Lower leg skin (tissue), 4 donors: ENCODE measurements around the gene CTRL. TPM values are rescaled to one million over a fixed set of nuclear protein-coding genes. Genes with fewer than 3 reads are reported as not detected.
"Not testable (repeated sequence)": the region's sequence is repeated elsewhere in the genome, so short reads cannot be mapped to it uniquely, and the experiment has no call there.

Source experiments
- DNase-seq, 2 donors: peaks; one replicate each; pipeline ENCODE4 v3.0.0-alpha.2; 2019; ENCODE audit warnings: low spot score in 2 of 2
- H3K4me3 ChIP-seq: fragments of 200-600 bp; sonication (generic); 2 replicates; pipeline ENCODE4 v1.5.1; 2017; ENCODE audit warnings: mild to moderate bottlenecking, low read depth; ENCODE audit not compliant: poor library complexity, severe bottlenecking
- CTCF ChIP-seq, 3 donors: fragments of 450-650 bp; IDR thresholded peaks; one replicate each; pipeline ENCODE4 v1.5.1; 2016; ENCODE audit warnings: antibody characterized with exemption in 3 of 3, mild to moderate bottlenecking in 3 of 3, moderate library complexity in 2 of 3
- POLR2A ChIP-seq, 2 donors: fragments of 450-650 bp; IDR thresholded peaks; one replicate each; pipeline ENCODE4 v1.6.1; 2016 to 2017; ENCODE audit warnings: antibody characterized with exemption in 2 of 2, mild to moderate bottlenecking in 1 of 2, moderate library complexity in 1 of 2
- WGBS, 2 donors: methylation state at CpG; one replicate each; pipeline ENCODE4 v1.1.5; 2018; 5-methylcytosine and 5-hydroxymethylcytosine counted together
- intact Hi-C: fragments of 100-400 bp; cut with DNase I; formaldehyde crosslinking; loops from one replicate; pipeline ENCODE4 v1.15.0; 2023; ENCODE audit warnings: low total_unique reads
- total RNA-seq, 4 donors: library from RNA; depleted of rRNA; stranded (reverse); fragments of >200 nt; gene quantifications; one replicate each; pipeline ENCODE4 v1.1.0, GENCODE V29; 2016

CTRL gene
- total RNA-seq, 4 donors from 2014 or later, result 0.84 to 1.7 TPM; not detected in 2

GRCh38 chr16:67922221-67922620, 9.4 kb downstream of the CTRL start:
- 62 to 65% methylated on average over 5 of the region's 5 CpGs for whole genome bisulfite sequencing, 2 donors
- DNase-seq, result no peak
- no peak overlapping the region for H3K4me3 ChIP-seq
- intact Hi-C loops, result loop anchor here (10.0 kb wide), 1 partner anchor 97 kb away; no protein-coding TSS in a partner anchor
- TF ChIP-seq POLR2A (IDR thresholded peaks at IDR 0.05) (no peak), CTCF (IDR thresholded peaks at IDR 0.05) (no peak)

- intact Hi-C loops, result loop anchor here (10.0 kb wide), 1 partner anchor 95 kb away; no protein-coding TSS in a partner anchor
- DNase-seq, result no peak
- WGBS, 2 donors, result 37 to 39% methylated on average over 6 of the region's 6 CpGs
- no peak overlapping the region for H3K4me3 ChIP-seq
- TF ChIP-seq CTCF (IDR thresholded peaks at IDR 0.05), result no peak
- no peak for TF ChIP-seq POLR2A (IDR thresholded peaks at IDR 0.05)
Observed at GRCh38 chr16:67919622-67920221, 11.9 kb downstream of the CTRL start.

GRCh38 chr16:67917852-67918236, 13.8 kb downstream of the CTRL start:
- no peak for TF ChIP-seq POLR2A (IDR thresholded peaks at IDR 0.05)
- TF ChIP-seq CTCF (IDR thresholded peaks at IDR 0.05), result no peak
- DNase-seq, result no peak
- WGBS, 2 donors, result 54 to 58% methylated on average over 4 of the region's 4 CpGs

GRCh38 chr16:67917140-67917851, 14.4 kb downstream of the CTRL start:
- TF ChIP-seq POLR2A (IDR thresholded peaks at IDR 0.05), result no peak
- no peak for TF ChIP-seq CTCF (IDR thresholded peaks at IDR 0.05)
- WGBS, 2 donors, result 39 to 41% methylated on average over 6 of the region's 6 CpGs
- intact Hi-C loops, result no loop called here
- H3K4me3 ChIP-seq, result no peak overlapping the region
- no peak for DNase-seq

More at GRCh38 chr16:67917852-67918236, 13.8 kb downstream of the CTRL start:
- no peak overlapping the region for H3K4me3 ChIP-seq
- intact Hi-C loops, result no loop called here

- DNase-seq, result no peak
- no peak overlapping the region for H3K4me3 ChIP-seq
- intact Hi-C loops, result no loop called here
- no peak for TF ChIP-seq POLR2A (IDR thresholded peaks at IDR 0.05)
- WGBS, 2 donors, result 69 to 72% methylated on average over 7 of the region's 7 CpGs
Observed at GRCh38 chr16:67915831-67916723, 15.6 kb downstream of the CTRL start.

GRCh38 chr16:67915496-67915769, 16.2 kb downstream of the CTRL start:
- intact Hi-C loops, DNase-seq, H3K4me3 ChIP-seq: not testable (repeated sequence)
- WGBS, 2 donors, result 50 to 56% methylated on average over 2 of the region's 2 CpGs
